ENCODE results near the gene CACNB3. TPM values are rescaled to one million over a fixed set of nuclear protein-coding genes. Genes with fewer than 3 reads are reported as not detected.
A peak's percentile ranks its signal among the peaks of the same experiment; 100 is the strongest.
"Not testable (repeated sequence)": the region's sequence is repeated elsewhere in the genome, so short reads cannot be mapped to it uniquely, and the experiment has no call there.

CACNB3 gene
- total RNA-seq, 1 donor from 2014 or later = 2.1 TPM

DNA sequence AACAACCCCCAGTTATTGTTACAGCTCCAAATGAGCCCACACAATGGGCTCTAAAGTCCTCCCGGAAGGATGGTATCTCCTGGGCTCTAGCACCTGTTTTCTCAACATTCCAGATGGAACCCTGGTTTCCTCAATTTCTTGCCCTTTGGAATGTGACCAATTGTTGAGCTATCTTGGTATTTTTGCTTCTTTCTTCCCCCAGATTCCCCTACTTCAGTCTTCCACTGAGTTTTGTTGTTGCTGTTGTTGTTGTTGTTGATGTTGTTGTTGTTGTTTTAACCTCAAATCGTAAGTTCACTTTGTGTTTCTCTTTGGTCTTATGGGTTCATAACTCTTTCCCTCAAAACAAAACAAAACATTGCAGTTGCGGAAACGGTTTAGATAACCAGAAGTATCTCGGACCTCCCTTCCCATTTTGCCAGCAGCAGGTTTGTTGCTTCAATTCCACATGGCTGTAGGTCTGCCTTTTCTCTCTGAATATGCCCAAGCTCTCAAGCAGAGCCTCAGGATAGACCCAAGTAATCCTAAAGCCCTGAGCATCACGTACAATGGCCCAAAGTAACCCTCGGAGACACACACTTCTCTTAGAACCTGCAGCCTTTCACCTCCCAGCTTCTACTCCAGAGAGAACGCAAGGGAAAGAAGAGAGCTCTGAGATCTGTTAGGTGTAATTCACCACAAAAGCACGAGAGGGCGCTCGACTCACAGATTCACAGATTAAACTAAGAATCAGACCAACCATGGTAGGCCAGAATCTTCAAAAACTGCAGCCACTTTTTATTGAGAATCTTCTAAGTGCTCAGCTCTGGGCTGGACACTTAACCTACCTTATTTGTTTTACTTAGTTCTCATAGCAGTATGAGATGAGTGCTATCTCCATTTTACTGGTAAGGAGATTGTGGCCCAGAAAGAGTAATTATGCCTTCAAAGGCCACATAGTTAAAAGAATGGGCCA, 34.7 kb downstream of the CACNB3 start:
- peak; percentile 38 for ATAC-seq (ENCODE audit: low read depth)
- TF ChIP-seq, protein P1, sequence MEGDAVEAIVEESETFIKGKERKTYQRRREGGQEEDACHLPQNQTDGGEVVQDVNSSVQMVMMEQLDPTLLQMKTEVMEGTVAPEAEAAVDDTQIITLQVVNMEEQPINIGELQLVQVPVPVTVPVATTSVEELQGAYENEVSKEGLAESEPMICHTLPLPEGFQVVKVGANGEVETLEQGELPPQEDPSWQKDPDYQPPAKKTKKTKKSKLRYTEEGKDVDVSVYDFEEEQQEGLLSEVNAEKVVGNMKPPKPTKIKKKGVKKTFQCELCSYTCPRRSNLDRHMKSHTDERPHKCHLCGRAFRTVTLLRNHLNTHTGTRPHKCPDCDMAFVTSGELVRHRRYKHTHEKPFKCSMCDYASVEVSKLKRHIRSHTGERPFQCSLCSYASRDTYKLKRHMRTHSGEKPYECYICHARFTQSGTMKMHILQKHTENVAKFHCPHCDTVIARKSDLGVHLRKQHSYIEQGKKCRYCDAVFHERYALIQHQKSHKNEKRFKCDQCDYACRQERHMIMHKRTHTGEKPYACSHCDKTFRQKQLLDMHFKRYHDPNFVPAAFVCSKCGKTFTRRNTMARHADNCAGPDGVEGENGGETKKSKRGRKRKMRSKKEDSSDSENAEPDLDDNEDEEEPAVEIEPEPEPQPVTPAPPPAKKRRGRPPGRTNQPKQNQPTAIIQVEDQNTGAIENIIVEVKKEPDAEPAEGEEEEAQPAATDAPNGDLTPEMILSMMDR (IDR thresholded peaks at IDR 0.05) = peak; percentile 68
- H3K27me3 Mint-ChIP-seq = no peaks in the 10 kb centered on the region
- peak overlapping the region; percentile 98 for H3K4me3 Mint-ChIP-seq
- H3K27ac Mint-ChIP-seq = peak overlapping the region; percentile 93
- POLR2A ChIA-PET = interaction anchor here (0.5 to 4.0 kb wide), 16 partner anchors 12 to 770 kb away, joined by 3 to 53 read pairs (median 6); partner anchors contain the start of genes ARF3, CACNB3, FKBP11 and PRPF40B
- peaks cover 22% of the 10 kb centered on the region for H3K36me3 Mint-ChIP-seq (ENCODE audit: low read depth)
- DNase-seq = peak; percentile 60
- H3K4me1 Mint-ChIP-seq = peaks cover 41% of the 10 kb centered on the region
- H3K9me3 Mint-ChIP-seq = no peaks in the 10 kb centered on the region
- intact Hi-C loops (cut with micrococcal nuclease) = loop anchor here (1.0 to 5.0 kb wide), 11 partner anchors 12 to 279 kb away; partner anchors contain the start of genes CACNB3, FKBP11, PRKAG1 and RND1
- CTCF ChIA-PET = interaction anchor here (0.7 to 8.5 kb wide), 35 partner anchors 12 to 245 kb away, joined by 3 to 207 read pairs (median 5); partner anchors contain the start of genes ARF3, FKBP11, RND1 and WNT1

DNA sequence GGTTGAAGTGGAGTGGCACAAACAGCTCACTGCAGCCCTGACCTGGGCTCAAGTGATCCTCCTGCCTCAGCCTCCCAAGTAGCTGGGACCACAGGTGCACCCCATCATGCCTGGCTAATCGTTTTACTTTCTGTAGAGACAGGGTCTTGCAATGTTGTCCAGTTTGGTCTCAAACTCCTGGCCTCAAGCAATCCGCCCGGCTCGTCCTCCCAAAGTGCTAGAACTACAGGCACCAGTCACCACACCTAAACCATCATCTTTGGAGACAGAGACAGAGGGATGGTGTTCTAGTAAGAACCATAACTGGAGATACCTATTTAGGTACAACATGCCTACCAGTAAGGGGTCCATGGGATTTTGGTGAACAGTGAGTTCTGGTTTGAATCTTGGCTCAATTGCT, 36.2 kb downstream of the CACNB3 start:
- CTCF ChIA-PET = interaction anchor here (2.1 to 8.5 kb wide), 3 partner anchors 37 to 133 kb away, joined by 8 to 207 read pairs (median 19); no protein-coding TSS in a partner anchor
- ATAC-seq (ENCODE audit: low read depth) = no peak
- no peaks in the 10 kb centered on the region for H3K9me3 Mint-ChIP-seq
- no peaks in the 10 kb centered on the region for H3K27me3 Mint-ChIP-seq
- POLR2A ChIA-PET = interaction anchor here (4.0 kb wide), 1 partner anchor 11 kb away, joined by 53 read pairs; the partner anchor contains the start of gene RND1
- intact Hi-C loops (cut with micrococcal nuclease) = loop anchor here (5.0 kb wide), 1 partner anchor 278 kb away; the partner anchor contains the start of gene TUBA1B
- no peak overlapping the region for H3K4me3 Mint-ChIP-seq
- peaks cover 37% of the 10 kb centered on the region for H3K4me1 Mint-ChIP-seq
- peaks cover 18% of the 10 kb centered on the region for H3K36me3 Mint-ChIP-seq (ENCODE audit: low read depth)
- DNase-seq = no peak
- TF ChIP-seq, protein P1 (IDR thresholded peaks at IDR 0.05) = no peak
- H3K27ac Mint-ChIP-seq = no peak overlapping the region

DNA sequence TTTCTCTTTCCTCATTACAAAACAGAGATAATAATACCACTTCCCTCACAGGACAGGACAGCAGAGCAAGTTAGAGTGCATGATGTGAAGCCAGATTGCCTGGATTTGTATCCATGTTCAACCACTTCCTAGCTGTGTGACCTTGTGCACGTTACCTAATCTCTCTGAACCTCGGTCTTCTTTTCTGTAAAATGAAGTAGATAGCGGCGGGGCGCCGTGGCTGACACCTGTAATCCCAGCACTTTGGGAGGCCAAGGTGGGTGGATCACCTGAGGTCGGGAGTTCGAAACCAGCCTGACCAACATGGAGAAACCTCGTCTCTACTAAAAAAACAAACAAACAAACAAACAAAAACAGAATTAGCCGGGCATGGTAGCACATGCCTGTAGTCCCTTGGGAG, 36.6 kb downstream of the CACNB3 start:
- Mint-ChIP-seq H3K36me3 (ENCODE audit: low read depth) (peaks cover 14% of the 10 kb centered on the region), H3K4me1 (peaks cover 34% of the 10 kb centered on the region)
- DNase-seq; H3K4me3 Mint-ChIP-seq; H3K9me3 Mint-ChIP-seq; H3K27me3 Mint-ChIP-seq; H3K27ac Mint-ChIP-seq; ATAC-seq (ENCODE audit: low read depth): not testable (repeated sequence)
- intact Hi-C loops (cut with micrococcal nuclease) = loop anchor here (5.0 kb wide), 1 partner anchor 277 kb away; the partner anchor contains the start of gene TUBA1B
- ChIA-PET CTCF (interaction anchor here (0.9 to 8.5 kb wide), 3 partner anchors 37 to 82 kb away, joined by 3 to 207 read pairs (median 8); no protein-coding TSS in a partner anchor), POLR2A (interaction anchor here (1.9 to 4.0 kb wide), 2 partner anchors 10 to 11 kb away, joined by 12 to 53 read pairs; partner anchors contain the start of gene RND1)

DNA sequence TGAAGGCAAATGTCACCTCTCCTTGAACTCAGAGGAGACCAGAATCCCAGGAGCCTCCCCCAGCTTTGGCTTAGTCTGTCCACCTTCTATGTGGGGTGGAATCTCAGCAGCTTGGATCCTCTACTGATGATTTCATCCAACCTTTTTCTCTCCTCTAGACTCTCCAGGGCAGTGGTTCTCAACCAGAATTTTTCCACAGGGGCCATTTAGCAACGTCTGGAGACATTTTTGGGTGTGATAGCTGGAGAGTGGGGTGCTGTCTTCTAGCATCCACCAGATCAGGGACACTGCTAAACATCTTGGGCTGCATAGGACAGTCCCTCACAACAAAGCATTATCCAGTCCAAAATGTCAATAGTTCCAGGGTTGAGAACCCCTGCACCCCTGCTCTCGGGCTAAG, 38.1 kb downstream of the CACNB3 start:
- Mint-ChIP-seq H3K4me3 (no peak overlapping the region), H3K9me3 (no peaks in the 10 kb centered on the region), H3K36me3 (ENCODE audit: low read depth) (peaks cover 6% of the 10 kb centered on the region), H3K4me1 (peaks cover 21% of the 10 kb centered on the region), H3K27me3 (no peaks in the 10 kb centered on the region), H3K27ac (no peak overlapping the region)
- TF ChIP-seq, protein P1 (IDR thresholded peaks at IDR 0.05) = no peak
- CTCF ChIA-PET = interaction anchor here (1.5 to 8.5 kb wide), 2 partner anchors 9 to 36 kb away, joined by 4 to 207 read pairs; partner anchors contain the start of gene RND1
- DNase-seq = no peak
- intact Hi-C loops (cut with micrococcal nuclease) = no loop called here
- no peak for ATAC-seq (ENCODE audit: low read depth)
- POLR2A ChIA-PET = interaction anchor here (0.6 to 1.9 kb wide), 3 partner anchors 9 to 137 kb away, joined by 7 to 12 read pairs (median 8); partner anchors contain the start of gene RND1

DNA sequence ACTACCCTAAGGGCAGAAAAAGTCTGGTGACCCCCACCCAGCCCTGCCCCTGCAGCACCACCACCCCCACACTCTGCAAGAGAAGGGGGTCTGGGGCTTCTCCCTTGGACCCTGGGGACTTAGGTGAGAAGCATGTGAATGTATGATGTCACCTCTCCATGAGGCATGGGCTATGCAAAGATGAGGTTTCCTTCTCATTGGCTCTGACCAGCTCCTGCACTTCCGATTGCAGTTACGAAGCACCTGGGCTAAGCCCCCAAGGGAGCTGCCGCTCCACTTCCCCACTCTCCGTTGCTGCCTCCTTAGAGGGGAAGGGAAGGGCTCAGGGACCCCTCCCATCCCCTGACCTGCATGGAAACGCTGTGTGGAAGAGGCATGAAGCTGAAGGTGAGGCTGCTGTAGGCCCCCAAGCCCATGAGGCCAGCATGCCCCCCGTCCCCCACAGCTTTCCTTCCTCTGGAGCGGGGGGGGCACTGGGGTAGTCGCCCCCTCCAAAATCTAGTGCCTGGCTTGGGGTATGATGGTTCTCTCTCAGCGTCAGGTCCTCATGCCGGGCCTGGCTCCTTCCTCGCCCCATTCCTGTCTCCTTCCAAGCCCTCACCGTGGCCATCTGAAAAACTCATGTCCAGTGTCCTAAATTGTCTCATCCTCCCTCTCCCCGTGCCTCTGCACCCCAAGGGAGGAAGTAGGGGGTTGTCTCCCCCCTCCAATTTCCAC, 39.1 kb downstream of the CACNB3 start:
- intact Hi-C loops (cut with micrococcal nuclease) = no loop called here
- Mint-ChIP-seq H3K4me1 (peaks cover 14% of the 10 kb centered on the region), H3K36me3 (ENCODE audit: low read depth) (peaks cover 2% of the 10 kb centered on the region), H3K4me3 (no peak overlapping the region), H3K27me3 (no peaks in the 10 kb centered on the region), H3K27ac (no peak overlapping the region), H3K9me3 (no peaks in the 10 kb centered on the region)
- DNase-seq (no peak), ATAC-seq (ENCODE audit: low read depth) (peak; percentile 29)
- CTCF ChIA-PET = interaction anchor here (1.5 to 8.5 kb wide), 2 partner anchors 8 to 35 kb away, joined by 4 to 207 read pairs; partner anchors contain the start of gene RND1
- TF ChIP-seq, protein P1 (IDR thresholded peaks at IDR 0.05) = no peak
- POLR2A ChIA-PET = no interaction called here

All from activated B cell treated with CpG ODN at 0.5 μM for 24 hours (primary cell).